Ascending aorta (tissue), 2 donors: ENCODE results near the gene WSCD2. TPM values are rescaled to one million over a fixed set of nuclear protein-coding genes. Genes with fewer than 3 reads are reported as not detected.

Source experiments
- DNase-seq, 2 donors: peaks; one replicate each; pipeline ENCODE4 v3.0.0-alpha.2; 2019; ENCODE audit warnings: low spot score in 2 of 2
- H3K27ac ChIP-seq, 2 donors: fragments of 200-600 bp; sonication (generic); one replicate each; pipeline ENCODE4 v1.5.1; 2016 to 2017; ENCODE audit warnings: mild to moderate bottlenecking in 1 of 2
- H3K27me3 ChIP-seq: fragments of 200-600 bp; sonication (generic); one replicate; pipeline ENCODE4 v1.5.1; 2017
- H3K36me3 ChIP-seq, 2 donors: fragments of 200-600 bp; sonication (generic); one replicate each; pipeline ENCODE4 v1.5.1; 2016
- H3K4me1 ChIP-seq, 2 donors: fragments of 200-600 bp; sonication (generic); one replicate each; pipeline ENCODE4 v1.5.1; 2016 to 2017; ENCODE audit warnings: mild to moderate bottlenecking in 1 of 2
- H3K4me3 ChIP-seq, 2 donors: fragments of 200-600 bp; sonication (generic); one replicate each; pipeline ENCODE4 v1.5.1; 2016 to 2017; ENCODE audit warnings: mild to moderate bottlenecking in 1 of 2
- H3K9me3 ChIP-seq, 2 donors: fragments of 200-600 bp; sonication (generic); one replicate each; pipeline ENCODE4 v1.5.1; 2016
- CTCF ChIP-seq, 3 experiments: fragments of 200-600 bp in 2 of 3; fragments of 450-650 bp in 1 of 3; sonication (generic) in 2 of 3; IDR thresholded peaks; one replicate each; pipeline ENCODE4 v1.5.1; 2016 to 2019; ENCODE audit warnings: antibody characterized with exemption in 3 of 3, mild to moderate bottlenecking in 1 of 3, moderate library complexity in 1 of 3
- intact Hi-C: fragments of 100-400 bp; cut with DNase I; formaldehyde crosslinking; loops from one replicate; pipeline ENCODE4 v1.15.1; 2023
- total RNA-seq: library from RNA; depleted of rRNA; stranded (reverse); fragments of >200 nt; gene quantifications from one replicate; pipeline ENCODE4 v1.1.0, GENCODE V29; 2016

WSCD2 gene
- total RNA-seq, 1 donor from 2014 or later = 3.5 TPM

GRCh38 chr12:108284163-108284562, 155.1 kb downstream of the WSCD2 start:
- Histone ChIP-seq H3K4me3 (no peak overlapping the region), H3K27me3 (no peaks in the 10 kb centered on the region), H3K36me3 (peaks cover 2 to 4% of the 10 kb centered on the region in 2 donors), H3K27ac (no peak overlapping the region), H3K9me3 (no peaks in the 10 kb centered on the region), H3K4me1 (peaks cover 0 to under 1% of the 10 kb centered on the region in 2 donors)
- no peak for DNase-seq
- intact Hi-C loops = no loop called here
- no peak for TF ChIP-seq CTCF (IDR thresholded peaks at IDR 0.05)

- no peak for DNase-seq
Measured at GRCh38 chr12:108285016-108285415, 155.9 kb downstream of the WSCD2 start.

DNA sequence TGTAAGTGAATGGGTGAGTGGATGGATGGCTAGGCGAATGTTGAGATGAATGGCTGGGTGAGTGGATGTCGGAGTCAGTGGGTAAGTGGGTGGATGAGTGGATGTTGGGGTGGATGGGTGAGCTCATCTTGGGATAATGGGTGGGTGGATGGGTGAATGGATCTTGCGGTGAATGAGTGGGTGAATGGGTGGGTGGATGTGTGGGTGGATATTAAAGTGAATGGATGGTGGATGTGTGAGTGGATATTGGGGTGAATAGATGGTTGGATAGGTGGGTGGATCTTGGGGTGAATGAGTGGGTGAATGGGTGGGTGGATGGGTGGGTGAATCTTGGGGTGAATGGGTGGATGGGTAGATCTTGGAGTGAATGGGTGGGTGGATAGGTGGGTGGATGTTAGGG, 158.1 kb downstream of the WSCD2 start:
- no peak for DNase-seq
- Histone ChIP-seq H3K9me3 (no peaks in the 10 kb centered on the region), H3K27me3 (no peaks in the 10 kb centered on the region), H3K36me3 (peaks cover 19 to 35% of the 10 kb centered on the region in 2 donors), H3K4me1 (peaks cover 0 to 8% of the 10 kb centered on the region in 2 donors), H3K27ac (no peak overlapping the region), H3K4me3 (no peak overlapping the region)
- intact Hi-C loops = no loop called here
- TF ChIP-seq CTCF (IDR thresholded peaks at IDR 0.05) = no peak

More at GRCh38 chr12:108285016-108285415, 155.9 kb downstream of the WSCD2 start:
- intact Hi-C loops = no loop called here
- peaks cover 0 to 5% of the 10 kb centered on the region in 2 donors for H3K4me1 ChIP-seq
- H3K9me3 ChIP-seq = no peaks in the 10 kb centered on the region
- H3K27ac ChIP-seq = no peak overlapping the region
- peaks cover 5 to 13% of the 10 kb centered on the region in 2 donors for H3K36me3 ChIP-seq
- H3K27me3 ChIP-seq = no peaks in the 10 kb centered on the region
- no peak for TF ChIP-seq CTCF (IDR thresholded peaks at IDR 0.05)
- no peak overlapping the region for H3K4me3 ChIP-seq

GRCh38 chr12:108289350-108290161, 160.5 kb downstream of the WSCD2 start:
- H3K4me1 ChIP-seq = peaks cover 0 to 8% of the 10 kb centered on the region in 2 donors
- H3K27ac ChIP-seq = peak overlapping the region; percentile 37 to 38
- H3K4me3 ChIP-seq = no peak overlapping the region
- TF ChIP-seq CTCF (IDR thresholded peaks at IDR 0.05) = no peak
- no peak for DNase-seq
- H3K36me3 ChIP-seq = peaks cover 30 to 48% of the 10 kb centered on the region in 2 donors
- intact Hi-C loops = no loop called here
- no peaks in the 10 kb centered on the region for H3K9me3 ChIP-seq
- no peaks in the 10 kb centered on the region for H3K27me3 ChIP-seq

DNA sequence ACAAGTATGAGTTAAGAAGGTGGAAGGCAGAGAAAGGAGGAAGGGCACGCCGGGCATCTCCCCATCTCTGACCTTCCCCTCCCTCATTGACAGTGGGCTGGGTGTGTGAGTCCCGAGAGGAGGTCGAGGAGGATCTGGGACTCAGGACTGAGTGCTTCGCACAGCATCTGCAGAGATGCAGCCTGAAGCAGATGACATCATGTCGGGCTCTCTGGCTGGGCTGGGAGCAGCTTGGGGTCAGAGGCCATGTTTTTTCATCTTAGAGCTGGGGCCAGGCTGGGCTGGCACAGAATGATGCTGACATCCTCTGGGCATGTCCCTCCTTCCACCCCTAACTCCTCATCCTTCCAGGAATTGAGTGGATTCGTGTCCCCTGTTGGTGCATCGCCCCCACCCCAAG, 166.6 kb downstream of the WSCD2 start:
- TF ChIP-seq CTCF (IDR thresholded peaks at IDR 0.05) = no peak
- Histone ChIP-seq H3K4me1 (no peaks in the 10 kb centered on the region), H3K27me3 (no peaks in the 10 kb centered on the region), H3K9me3 (no peaks in the 10 kb centered on the region), H3K36me3 (peaks cover 24 to 29% of the 10 kb centered on the region in 2 donors), H3K27ac (peak overlapping the region in 1 of 2 donors; percentile 1), H3K4me3 (no peak overlapping the region)
- no peak for DNase-seq
- intact Hi-C loops = no loop called here
